HG03378 (cell line): ENCODE measurements around the gene ACSS1.

Source experiments
- ATAC-seq: cut with Tn5 transposase; IDR thresholded peaks from one replicate; pipeline ENCODE4 v1.9.1; 2021; ENCODE audit warnings: mild to moderate bottlenecking, moderate library complexity; ENCODE audit not compliant: unreplicated experiment

ACSS1 gene

DNA sequence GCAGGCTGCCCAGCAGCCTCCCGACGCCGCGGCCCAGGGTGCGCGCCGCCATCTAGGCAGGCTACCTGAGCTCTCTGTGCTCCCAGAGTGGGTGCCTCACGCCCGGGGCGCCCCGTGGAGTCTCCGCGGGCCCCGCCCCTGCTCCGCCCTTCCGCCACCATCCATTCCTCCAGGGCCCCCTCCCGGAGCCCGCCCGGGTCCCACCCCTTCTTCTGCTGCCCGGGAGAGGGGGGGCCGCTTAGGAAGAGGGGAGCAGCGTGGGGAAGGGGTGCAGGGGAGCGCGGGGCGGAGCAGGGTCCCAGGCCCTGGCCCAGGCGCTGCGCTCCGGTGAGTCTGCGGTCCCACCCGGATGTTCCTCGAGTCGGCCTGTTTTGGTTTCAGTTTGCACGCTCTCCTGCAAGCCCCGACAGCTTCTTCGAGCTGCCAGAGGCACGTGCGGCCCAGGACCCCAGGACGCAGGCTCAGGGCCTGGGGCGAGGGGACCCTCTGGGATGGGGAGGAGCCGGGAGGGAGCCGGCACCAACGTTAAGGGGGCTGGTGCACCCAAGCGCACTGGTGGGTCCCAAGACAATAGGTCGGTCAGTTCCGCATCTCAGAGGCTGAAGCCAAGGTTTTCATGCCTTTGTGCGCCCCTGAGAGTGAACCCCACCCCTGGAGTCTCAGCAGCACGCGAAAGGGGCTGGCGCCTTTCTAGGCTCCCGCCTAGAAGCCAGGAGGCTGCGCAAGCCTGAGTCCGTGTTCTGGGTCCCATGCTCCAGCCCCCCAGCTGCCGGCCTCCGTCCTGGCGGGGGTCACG lies at the start of gene ACSS1:
Gene ACSS1 (minus strand): TSS at position 89 of the 796 bp plus-strand sequence. CDS start 37 bp downstream, at position 52.
- ATAC-seq: peak; percentile 52

DNA sequence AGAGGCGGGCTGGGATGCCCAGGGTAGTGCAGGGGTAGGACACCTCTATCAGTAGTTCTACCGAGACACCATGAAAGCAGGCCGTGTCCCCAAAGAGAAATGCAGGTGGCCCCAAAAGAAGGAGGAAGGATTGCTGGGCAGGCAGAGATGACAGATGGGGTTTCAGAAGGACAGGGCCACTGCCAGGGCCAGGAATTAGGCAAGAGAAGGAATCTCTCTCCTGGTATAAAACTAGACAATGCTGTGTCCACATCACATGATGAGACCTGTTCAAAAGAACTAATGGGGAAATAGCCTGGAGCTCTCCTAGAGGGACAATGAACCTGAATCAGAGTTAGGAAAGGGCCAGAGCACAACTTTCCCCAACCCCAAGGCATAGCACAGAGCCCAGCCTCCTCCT lies 45.6 kb upstream of the ACSS1 start:
- no peak for ATAC-seq

DNA sequence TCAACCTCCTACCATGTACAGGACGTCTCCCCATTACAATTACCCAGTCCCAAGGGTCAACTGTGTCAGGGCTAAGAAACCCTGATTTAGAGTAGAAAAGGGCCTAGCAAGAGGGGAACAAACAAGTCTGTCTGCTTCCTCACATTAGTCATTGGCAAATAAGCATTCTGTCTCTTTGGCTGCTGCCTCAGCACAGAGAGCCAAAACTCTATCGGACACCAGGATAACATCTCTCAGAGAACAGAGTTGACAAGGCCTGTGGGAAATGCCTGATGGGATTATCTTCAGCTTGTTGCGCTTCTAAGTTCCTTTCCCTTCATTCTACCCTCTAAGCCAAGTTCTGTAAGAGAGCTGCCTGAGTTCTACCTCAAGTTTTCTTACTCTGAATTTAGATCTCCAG lies 43.0 kb upstream of the ACSS1 start:
- ATAC-seq: no peak

DNA sequence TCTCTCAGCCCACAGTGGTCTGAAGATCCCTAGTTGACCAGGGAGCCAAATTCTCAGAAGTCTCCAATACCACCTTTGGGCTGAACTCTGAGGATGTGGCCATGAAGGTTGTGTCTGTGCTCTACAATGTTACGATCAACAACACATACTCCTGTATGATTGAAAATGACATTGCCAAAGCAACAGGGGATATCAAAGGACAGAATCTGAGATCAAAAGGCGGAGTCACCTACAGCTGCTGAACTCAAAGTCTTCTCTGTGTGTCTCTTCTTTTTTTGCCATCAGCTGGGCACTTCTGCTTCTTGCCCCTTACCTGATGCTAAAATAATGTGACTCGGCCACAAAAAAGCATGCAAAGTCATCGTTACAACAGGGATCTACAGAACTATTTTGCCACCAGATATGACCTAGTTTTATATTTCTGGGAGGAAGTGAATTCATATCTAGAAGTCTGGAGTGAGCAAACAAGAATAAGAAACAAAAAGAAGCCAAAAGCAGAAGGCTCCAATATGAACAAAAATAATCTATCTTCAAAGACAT lies 41.7 kb upstream of the ACSS1 start:
- ATAC-seq: no peak

DNA sequence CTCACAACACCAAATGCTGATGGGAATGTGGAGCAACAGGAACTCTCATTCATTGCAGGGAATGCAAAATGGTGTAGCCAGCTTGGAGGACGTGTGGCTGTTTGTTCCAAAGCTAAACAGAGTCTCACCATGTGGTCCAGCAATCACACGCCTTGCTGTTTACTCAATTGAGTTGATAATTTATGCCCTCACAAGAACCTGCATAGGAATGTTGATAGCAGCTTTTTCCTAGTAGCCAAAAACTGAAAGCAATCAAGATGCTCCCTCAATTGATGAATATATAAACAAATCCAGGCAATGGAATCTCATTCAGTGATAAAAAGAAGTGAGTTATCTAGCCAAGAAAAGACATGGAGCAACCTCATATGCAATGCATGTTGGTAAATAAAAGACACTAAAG lies 39.6 kb upstream of the ACSS1 start:
- ATAC-seq: no peak

DNA sequence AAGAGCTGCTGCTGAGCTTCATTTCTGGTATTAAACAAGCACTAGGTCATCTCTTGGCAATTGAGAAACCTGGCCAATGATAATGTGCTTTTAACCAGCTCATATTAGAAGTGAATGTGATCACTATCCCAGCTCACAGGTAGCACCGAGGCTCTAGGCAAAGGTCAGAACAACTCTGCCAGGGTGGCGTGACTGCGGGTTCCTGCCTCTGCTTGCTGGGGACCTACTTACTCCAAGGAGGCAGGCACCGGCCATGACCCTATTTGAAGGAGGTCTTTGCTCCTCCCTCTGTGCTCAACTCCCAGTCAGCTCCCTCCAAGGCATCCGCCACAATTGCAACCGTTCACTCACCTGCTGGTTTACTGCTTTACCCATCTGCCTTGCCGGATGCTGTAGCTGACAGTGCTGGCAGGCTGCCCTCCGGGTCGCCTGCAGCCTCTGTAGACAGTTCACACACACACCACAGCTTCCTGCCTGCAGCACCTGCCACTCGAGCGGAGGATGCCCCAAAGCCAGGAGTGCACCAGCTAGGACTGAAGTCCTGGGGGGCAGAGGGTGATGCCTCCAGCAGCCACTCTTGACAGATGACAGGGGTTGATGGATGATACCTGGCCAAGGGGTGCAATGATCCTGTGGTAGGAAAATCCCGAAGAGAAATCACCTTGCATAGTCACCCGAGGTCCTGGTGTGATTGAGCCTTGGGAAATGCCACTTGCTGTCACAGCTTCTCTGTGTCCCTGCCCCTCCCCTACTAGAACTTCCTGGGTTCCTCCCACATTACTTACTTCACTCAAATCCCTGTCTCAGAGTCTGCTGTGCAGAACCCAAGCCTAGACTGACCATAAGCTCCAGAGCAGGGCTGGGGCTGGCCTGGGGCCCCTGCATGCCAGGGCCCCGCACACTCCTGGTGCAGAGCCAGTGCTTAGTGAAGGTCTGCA lies 32.8 kb upstream of the ACSS1 start:
- ATAC-seq: peak; percentile 79

DNA sequence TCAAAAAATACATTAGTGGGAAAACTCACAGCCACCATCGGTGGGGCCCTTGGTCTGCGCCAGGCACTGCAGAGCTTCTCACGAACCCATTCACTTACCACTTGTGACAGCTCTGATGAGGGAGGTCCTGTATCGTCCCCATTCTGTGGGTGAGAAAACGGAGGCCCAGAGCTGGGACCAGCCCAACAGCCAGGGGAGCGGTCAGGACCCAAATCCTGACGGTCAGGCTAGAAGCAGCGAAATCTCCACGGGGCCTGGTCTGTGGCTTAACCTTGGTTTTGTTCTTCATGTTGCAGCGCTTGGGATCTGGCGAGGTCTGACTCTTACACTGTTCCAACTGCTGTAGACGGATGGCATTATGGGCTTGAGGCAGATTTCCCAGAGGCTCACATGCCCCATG lies 31.7 kb upstream of the ACSS1 start:
- ATAC-seq: no peak

DNA sequence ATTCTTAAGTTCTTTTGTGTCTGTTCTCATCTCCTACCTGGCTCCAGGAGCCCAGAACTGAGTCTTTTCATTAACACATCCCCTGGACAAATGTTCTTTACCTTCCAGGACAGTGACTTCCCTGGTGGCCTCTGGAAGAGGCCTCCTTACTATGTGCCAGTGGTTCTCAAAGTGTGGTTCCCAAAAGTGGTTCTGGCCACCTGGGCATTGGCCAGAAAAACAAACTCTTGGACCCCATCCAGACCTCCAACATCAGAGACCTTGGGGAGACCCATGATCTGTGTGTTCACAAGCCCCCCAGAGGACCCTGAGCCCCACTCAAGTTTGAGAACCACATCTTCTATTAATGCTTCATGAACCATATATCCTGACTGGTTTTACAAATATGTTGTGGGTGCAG lies 31.2 kb upstream of the ACSS1 start:
- ATAC-seq: no peak

DNA sequence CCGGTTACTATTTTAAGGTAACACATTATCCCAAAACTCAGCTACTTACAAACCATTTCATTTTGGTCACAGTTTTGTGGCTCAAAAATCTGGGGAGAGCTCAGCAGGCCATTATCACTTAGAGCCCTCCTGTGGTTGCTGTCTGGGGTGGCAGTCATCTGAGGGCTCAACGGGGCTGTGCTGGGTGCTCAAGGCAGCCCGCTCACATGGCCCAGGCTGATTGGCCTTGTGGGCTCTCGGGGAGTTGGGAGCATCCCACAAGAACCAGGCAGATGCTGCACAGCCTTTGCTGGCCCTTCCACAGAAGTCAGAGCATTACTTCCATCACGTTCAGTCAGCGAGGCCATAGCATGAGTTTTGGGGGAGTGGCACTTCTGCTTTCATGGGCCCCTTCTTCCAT lies 30.3 kb upstream of the ACSS1 start:
- ATAC-seq: no peak

DNA sequence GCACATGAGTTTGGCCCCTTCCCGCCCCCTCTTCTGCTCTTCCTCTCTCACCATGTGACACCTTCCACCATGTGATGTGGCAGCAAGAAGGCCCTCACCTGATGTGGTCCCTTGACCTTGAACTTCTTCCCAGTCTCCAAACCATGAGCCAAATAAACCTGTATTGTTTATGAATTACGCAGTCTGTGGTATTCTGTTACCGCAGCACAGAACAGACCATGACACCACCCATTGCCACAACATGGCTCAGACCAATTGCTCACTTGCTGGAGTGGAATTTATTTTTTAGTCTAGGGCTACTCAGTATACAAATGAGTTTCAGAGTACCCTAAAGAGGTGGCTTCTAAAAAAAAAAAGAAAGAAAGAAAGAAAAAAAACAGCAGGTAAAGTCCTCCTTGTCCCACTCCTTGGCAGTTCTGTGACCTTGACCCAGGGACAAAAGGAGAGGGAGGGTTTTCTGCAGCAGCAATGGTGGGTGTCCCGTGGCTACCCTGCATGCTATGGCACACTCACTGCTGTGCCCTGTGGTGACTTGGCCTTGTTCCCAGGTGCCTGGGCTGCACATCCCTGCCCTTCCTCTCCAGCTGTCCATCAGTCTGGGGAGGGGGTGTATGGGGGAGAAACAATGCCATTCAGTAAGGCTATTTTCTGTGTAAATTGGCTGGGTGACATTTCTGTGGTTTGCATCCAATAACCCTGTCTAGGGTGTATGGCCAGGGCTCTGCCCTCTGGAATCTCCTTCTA lies 29.4 kb upstream of the ACSS1 start:
- ATAC-seq: no peak

DNA sequence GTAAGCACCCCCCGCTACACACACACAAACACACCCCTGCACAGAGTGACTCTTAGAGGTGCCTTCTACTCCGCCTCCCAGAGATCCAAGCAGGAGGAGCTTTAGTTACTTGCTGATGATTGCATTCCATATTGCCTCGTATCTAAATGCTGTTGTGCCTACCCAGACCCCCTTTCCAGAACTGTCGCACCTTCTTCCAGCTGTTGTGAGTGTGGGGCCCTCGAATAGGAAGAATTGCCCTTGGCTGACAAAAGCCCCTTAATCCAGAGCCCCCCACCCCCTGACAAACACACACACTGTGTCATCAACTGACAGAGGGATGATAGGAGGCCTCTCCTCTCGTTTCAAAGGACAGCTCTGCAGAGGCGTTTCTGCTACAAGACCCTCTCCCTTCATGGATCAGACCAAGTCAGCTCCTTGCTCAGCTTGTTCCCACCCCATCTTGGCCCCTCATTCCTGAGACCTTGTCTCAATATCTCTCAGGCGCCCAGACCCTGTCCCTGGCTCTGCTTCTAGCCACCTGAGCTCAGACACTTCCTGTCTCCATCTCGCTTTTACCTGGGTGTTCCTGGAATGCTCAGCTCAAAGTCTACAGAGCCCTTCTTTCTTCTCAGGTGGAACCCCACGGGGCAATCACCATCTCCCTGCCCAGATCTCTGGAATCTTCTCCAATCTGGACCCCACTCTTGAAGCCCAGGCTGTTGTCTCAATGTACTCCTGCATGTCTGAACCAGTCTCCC lies 28.0 kb upstream of the ACSS1 start:
- no peak for ATAC-seq

DNA sequence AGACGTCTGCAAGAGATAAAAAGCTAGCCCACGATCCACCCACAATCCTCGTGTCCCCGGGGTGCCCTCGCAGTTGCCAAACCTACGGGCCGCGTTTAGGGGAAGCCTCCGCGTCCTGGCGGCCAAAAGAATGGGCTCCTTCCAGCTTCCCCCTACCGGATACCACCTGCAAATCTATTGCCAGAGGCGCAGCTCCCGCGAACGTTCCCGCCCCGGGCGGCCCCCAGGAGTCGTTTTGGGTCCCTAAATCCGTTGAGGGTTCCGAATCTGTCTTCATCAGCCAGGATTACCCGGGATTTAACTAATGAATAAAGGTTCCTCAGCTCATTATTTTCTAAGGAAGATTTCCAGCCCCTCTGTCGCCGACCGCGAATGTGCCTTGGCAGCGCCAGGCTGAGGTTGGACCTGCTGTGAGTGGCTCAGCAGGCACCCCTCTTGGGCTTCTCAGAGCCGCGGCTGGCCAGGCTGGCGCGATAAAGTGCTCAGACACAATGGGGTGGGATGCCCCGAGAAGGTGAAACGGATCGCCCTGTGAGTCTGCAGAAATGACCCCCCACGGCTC lies 26.8 kb upstream of the ACSS1 start:
- ATAC-seq: no peak

DNA sequence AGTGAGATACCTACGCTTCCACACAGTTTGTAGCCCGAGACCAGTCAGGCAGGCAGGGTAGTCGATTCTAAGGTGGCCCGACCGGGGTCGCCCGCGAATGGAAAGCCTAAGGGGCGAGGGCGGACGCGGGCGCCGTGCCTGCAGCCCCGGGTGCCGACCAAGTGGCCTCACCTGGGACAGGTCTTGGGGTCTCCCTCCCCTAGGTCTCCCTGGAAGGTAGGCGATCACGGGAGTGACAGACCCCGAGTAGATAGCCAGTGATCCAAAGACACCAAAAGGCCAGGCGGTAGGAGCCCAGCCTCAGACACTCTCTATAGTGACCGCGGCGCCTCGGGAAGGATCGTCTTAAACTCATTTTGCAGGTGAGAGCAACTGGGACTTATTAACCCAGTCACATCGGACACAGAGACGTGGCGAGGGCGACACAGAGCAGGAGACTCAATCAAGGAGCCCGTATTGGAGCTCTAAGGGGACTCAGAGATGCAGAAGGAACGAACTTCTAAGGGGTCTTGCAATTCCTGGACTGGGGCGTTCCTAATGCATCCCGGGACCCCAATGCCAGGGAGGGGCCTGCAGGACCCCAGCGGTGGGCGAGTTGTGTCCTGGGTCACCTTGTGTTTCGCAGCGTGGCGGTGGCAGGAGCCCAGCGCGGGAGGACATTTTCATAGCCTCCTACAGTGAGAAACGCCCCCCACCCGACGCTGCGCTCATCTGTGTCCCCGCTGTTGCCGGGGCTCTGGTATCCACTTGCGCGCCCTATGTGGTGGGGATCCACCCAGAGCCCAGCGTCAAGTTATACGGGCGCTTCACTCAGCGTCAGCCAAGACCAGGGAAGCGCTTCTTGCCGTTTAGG lies 26.1 kb upstream of the ACSS1 start:
- ATAC-seq: no peak

DNA sequence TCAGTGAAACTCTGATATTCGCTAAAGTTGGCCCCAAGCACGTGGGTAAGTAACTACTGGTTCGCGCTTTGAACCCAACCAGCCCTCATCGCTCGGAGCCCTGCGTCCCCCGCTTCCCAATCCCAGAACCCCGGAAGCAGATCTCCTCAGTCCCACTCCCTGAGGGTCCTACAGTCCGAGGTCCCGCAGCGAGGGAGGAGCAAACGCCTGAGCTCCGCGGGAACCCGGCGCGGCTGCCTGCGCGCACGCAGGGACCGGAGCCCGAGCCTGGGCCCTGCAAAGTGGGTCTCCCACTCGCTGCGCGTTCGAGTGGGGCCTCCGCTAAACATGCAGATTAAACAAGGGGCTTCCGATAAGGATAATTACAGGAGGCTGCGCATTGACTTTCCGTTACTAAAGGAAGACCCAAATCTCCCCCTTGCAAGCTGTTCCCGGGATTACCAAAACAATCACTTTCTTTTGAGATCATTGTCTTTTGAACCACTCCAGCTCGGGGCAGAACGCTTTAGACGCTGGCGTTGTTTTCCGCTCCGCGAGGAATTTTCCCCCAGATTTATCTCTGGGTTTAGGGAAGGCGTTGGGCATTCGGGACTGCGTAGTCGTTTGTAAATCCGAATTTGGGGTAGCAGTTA lies 25.3 kb upstream of the ACSS1 start:
- ATAC-seq: no peak

DNA sequence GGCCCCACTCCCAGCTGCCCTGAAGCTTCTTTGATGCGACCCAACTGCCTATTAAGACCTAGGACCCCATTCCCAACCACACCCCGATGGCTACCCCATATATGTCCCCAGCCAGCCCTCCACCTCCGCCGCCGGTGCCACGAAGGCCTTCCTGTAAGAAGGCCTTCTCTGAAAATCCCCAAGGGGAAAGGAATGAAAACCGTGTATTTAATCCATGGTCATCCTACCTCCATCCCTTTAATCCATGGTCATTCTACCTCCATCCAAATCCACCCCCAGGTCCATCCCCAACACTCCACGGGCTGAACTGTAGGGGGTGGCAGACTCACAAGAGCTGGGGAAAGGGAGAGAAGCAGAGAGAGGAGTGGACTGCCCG lies 24.5 kb upstream of the ACSS1 start:
- ATAC-seq: no peak

DNA sequence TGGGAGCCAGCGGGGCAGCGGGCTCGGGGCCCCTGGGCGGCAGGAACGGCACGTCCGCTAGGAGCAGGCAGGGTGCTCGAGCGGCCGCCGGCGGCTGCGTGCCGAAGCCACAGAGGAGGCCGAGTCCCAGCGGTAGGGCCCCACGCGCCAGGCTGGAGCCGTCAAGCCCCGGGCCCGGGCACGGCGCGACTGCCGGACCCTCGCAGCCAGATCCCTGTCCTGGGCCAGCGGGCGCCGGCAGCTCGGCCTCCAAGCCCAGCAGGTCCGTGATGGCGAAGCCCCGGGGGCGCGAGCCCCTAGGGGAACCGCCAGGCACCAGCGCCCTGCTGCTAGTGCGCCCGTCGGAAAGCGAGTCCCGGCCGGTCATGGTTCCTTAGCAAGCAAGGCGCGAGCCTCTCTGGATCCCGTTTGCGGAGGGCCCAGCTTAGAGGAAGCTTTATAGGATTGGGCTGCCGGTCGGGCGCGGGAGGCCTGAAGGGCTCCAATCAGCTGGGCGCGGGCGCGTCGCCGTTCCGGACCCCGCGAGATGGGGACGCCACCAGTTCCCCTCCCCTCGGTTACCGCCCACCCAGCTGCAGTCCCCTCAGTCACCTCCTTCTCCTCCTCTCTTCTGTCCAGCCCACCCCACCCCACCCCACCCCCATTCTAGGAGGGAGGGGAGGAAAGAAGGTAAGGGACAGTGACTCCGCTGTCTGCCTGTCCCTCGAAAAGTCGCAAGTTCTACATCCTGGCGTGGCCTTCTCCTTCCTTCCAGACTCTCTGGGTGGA lies 24.0 kb upstream of the ACSS1 start, which contains the start of gene VSX1:
Gene VSX1 (minus strand): TSS at position 412 of the 768 bp plus-strand sequence. CDS start 45 bp downstream, at position 367.
- no peak for ATAC-seq

DNA sequence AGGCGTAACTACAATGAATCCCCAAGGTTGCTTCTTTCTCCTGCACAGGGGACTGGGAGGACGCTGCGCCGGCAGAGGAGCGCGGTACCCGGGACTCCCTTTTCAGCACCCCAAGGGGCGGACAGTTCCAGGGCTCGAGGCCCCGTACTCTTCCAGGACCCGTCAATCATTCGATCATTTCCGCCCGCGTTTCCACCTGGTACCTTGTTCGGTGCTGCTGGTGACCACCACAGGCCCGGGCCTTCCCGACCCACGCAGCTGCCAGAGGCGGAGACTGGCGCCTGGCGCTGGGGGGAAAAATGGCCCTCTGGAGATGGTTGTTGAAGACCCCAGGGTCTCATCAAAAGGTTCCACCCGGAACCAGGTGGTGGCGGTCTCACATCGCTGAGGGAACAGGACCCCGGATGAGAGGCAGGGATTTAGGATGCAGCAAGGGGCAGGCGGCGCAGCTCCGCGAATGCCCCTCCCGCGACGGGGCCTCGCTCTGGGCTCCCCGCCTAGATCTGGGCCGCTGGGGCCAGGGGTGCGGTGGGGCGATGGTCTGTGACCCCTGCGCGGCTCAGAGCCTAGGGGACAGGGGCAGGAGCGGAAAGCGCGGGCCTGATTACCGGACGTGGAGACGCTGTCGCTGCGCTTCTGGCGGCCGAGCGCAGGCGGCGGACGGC lies 23.3 kb upstream of the ACSS1 start:
- no peak for ATAC-seq
